NCI-H2171 treated with DMSO at 0.1 percent for 48 hours (cell line): ENCODE data around the gene NXPE2.

ENCODE experiments used
- DNase-seq: peaks from one replicate; lab custom pipeline; 2025; lab: John Stamatoyannopoulos, UW

The NXPE2 gene

DNA sequence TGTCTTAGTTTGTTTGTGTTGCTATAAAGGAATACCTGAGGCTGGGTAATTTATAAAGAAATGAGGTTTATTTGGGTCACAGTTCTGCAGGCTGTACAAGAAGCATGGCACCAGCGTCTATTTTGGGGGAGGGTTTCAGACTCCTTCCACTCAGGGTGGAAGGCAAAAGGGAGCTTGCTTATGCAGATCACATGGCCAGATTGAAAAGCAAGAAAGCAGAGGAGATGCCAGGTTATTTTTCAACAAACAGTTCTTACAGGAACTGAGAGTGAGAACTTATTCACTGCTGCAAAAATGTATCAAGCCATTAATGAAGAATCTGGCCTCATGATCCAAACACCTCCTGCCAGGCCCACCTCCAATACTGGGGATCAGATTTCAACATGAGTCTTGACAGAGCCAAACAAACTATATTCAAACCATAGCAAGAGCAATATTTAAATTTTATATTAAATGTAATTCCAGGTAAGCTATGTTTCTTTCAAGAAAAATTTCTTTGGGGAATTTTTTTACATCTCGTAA lies 66.9 kb downstream of the NXPE2 start:
- DNase-seq = peak; percentile 12

DNA sequence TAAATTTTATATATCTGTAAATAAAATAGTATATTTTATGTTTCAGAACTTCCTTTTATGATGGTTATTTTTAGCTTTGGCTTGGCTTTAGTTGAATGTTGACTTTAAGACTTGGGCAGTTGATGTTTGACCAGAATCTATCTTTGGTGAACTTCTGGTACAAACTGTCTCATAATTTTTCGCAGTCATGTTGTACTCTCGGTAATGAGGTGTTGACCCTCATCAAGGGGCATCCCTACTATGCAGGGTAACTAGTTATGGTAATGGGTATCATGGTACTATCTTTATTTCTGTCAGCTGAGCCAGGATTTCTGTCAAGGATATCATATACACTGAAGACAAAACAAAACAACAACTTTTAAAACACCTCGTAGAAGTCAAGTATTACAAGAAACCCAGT lies 67.7 kb downstream of the NXPE2 start:
- DNase-seq = no peak
